Astrocyte (in vitro differentiated cells and primary cell): Measurements from ENCODE around the gene PRKCB. TPM values are rescaled to one million over a fixed set of nuclear protein-coding genes. Genes with fewer than 3 reads are reported as not detected.

Experiments
- DNase-seq: peaks from one replicate; pipeline ENCODE4 v3.0.0-alpha.2; 2010; ENCODE audit warnings: low read depth
- FAIRE-seq: peaks from 2 replicates; lab custom pipeline; 2011; peaks lifted over from hg19 to GRCh38; lab: Jason Lieb, UNC
- H2AFZ ChIP-seq: 2 replicates; pipeline ENCODE4 v1.6.0; 2012; ENCODE audit warnings: low read depth, low read length, inconsistent platforms
- H3K27ac ChIP-seq: 2 replicates; pipeline ENCODE4 v1.5.1; 2011; ENCODE audit warnings: low read depth, low read length, inconsistent platforms
- H3K27me3 ChIP-seq: 2 replicates; pipeline ENCODE4 v1.6.0; 2011; ENCODE audit warnings: low read length, inconsistent platforms; ENCODE audit not compliant: insufficient read depth
- H3K36me3 ChIP-seq: 2 replicates; pipeline ENCODE4 v1.5.1; 2011; ENCODE audit warnings: low read length, inconsistent platforms; ENCODE audit not compliant: insufficient read depth
- H3K4me1 ChIP-seq: 2 replicates; pipeline ENCODE4 v1.5.1; 2011; ENCODE audit warnings: low read length, inconsistent platforms; ENCODE audit not compliant: insufficient read depth
- H3K4me2 ChIP-seq: 2 replicates; pipeline ENCODE4 v1.6.0; 2012; ENCODE audit warnings: low read length, inconsistent platforms
- H3K4me3 ChIP-seq: 2 replicates; pipeline ENCODE4 v1.5.1; 2011; ENCODE audit warnings: low read depth, mild to moderate bottlenecking, low read length, inconsistent platforms; ENCODE audit not compliant: insufficient read depth
- H3K79me2 ChIP-seq: 2 replicates; pipeline ENCODE4 v1.6.0; 2012; ENCODE audit warnings: mild to moderate bottlenecking, low read length, inconsistent platforms; ENCODE audit not compliant: insufficient read depth
- H3K9ac ChIP-seq: 2 replicates; pipeline ENCODE4 v1.6.0; 2012; ENCODE audit warnings: mild to moderate bottlenecking, low read length, inconsistent platforms
- H3K9me3 ChIP-seq: 2 replicates; pipeline ENCODE4 v1.5.1; 2012; ENCODE audit warnings: low read depth, mild to moderate bottlenecking, low read length, inconsistent platforms; ENCODE audit not compliant: insufficient read depth
- H4K20me1 ChIP-seq: 2 replicates; pipeline ENCODE4 v1.6.0; 2012; ENCODE audit warnings: low read length, inconsistent platforms; ENCODE audit not compliant: insufficient read depth
- H3K27ac Mint-ChIP-seq: one replicate; pipeline ENCODE4 v1.8.0; 2021; ENCODE audit warnings: mild to moderate bottlenecking, mixed read lengths; ENCODE audit not compliant: unreplicated experiment
- H3K27me3 Mint-ChIP-seq: one replicate; pipeline ENCODE4 v1.8.0; 2021; ENCODE audit warnings: low read depth, mixed read lengths; ENCODE audit not compliant: unreplicated experiment
- H3K36me3 Mint-ChIP-seq: one replicate; pipeline ENCODE4 v1.8.0; 2021; ENCODE audit warnings: low read depth, mixed read lengths; ENCODE audit not compliant: unreplicated experiment
- H3K4me1 Mint-ChIP-seq: one replicate; pipeline ENCODE4 v1.8.0; 2021; ENCODE audit warnings: low read depth, mixed read lengths; ENCODE audit not compliant: unreplicated experiment
- H3K4me3 Mint-ChIP-seq: one replicate; pipeline ENCODE4 v1.8.0; 2021; ENCODE audit warnings: mild to moderate bottlenecking, moderate library complexity, mixed read lengths; ENCODE audit not compliant: unreplicated experiment
- H3K9me3 Mint-ChIP-seq: one replicate; pipeline ENCODE4 v1.8.0; 2021; ENCODE audit warnings: mild to moderate bottlenecking, mixed read lengths; ENCODE audit not compliant: unreplicated experiment
- EZH2 ChIP-seq: IDR thresholded peaks from 2 replicates; pipeline ENCODE4 v1.6.1; 2012; ENCODE audit warnings: mild to moderate bottlenecking, low read length, inconsistent platforms; ENCODE audit not compliant: insufficient read depth
- total RNA-seq: library from RNA; stranded (reverse); gene quantifications from 2 replicates; pipeline ENCODE4 v1.2.1, GENCODE V29; 2021
- TF ChIP-seq, protein P1 (sequence below): IDR thresholded peaks from 2 replicates; pipeline ENCODE4 v1.5.1; 2011; ENCODE audit warnings: low read depth, mild to moderate bottlenecking, inconsistent platforms, low read length, moderate library complexity; ENCODE audit not compliant: insufficient read depth

Gene PRKCB
- total RNA-seq, 1 donor from 2014 or later = 2.5 TPM

DNA sequence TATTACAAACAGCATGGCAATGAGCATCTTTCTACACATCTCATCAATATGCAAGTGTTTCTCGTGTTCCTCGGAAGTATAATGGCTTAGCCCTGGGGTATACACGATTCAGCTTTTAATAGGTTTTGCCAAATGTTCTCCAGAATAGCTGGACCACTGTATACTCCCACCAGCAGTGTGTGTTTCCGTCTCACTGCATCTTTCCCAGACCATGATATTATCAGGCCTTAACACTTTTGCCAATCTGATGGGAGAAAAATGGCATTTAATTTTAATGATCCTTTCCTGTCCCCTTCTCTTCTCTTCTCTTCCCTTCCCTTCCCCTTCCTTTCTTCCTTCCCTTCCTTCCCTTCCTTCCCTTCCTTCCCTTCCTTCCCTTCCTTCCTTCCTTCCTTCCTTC lies 30.8 kb downstream of the PRKCB start:
- Histone ChIP-seq H4K20me1 (no peaks in the 10 kb centered on the region), H3K4me2 (no peak overlapping the region), H3K9ac (no peak overlapping the region), H3K36me3 (no peaks in the 10 kb centered on the region), H3K79me2 (no peaks in the 10 kb centered on the region), H2AFZ (no peak overlapping the region), H3K27me3 (no peaks in the 10 kb centered on the region), H3K4me1 (no peaks in the 10 kb centered on the region), H3K4me3 (no peak overlapping the region), H3K9me3 (no peaks in the 10 kb centered on the region), H3K27ac (no peak overlapping the region)
- H3K4me3 Mint-ChIP-seq = no peak overlapping the region
- DNase-seq (no peak), FAIRE-seq (no peak)
- no peak overlapping the region for H3K27ac Mint-ChIP-seq
- H3K36me3 Mint-ChIP-seq = no peaks in the 10 kb centered on the region
- peaks cover 7% of the 10 kb centered on the region for H3K27me3 Mint-ChIP-seq
- H3K4me1 Mint-ChIP-seq = no peaks in the 10 kb centered on the region
- TF ChIP-seq, protein P1, sequence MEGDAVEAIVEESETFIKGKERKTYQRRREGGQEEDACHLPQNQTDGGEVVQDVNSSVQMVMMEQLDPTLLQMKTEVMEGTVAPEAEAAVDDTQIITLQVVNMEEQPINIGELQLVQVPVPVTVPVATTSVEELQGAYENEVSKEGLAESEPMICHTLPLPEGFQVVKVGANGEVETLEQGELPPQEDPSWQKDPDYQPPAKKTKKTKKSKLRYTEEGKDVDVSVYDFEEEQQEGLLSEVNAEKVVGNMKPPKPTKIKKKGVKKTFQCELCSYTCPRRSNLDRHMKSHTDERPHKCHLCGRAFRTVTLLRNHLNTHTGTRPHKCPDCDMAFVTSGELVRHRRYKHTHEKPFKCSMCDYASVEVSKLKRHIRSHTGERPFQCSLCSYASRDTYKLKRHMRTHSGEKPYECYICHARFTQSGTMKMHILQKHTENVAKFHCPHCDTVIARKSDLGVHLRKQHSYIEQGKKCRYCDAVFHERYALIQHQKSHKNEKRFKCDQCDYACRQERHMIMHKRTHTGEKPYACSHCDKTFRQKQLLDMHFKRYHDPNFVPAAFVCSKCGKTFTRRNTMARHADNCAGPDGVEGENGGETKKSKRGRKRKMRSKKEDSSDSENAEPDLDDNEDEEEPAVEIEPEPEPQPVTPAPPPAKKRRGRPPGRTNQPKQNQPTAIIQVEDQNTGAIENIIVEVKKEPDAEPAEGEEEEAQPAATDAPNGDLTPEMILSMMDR = no peak
- no peaks in the 10 kb centered on the region for H3K9me3 Mint-ChIP-seq

DNA sequence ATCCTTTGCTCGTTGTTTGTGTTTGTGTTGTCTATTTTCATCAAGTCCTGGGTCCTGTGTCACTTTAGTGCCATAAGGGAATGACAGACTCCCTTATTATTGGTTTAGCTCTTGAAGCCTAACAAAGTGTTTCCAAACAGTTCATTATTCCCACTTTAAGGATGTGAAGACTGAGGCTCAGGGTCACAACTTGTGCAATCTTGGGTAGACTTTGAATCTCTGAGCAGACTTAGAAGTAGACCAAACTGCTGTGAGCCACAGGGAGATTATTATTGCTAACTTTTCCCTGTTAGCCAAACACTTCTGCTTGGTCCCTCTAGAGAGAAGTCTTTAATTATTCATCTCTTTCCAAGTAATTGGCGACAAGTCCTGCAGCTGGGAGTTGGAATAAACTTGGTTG lies 31.8 kb downstream of the PRKCB start:
- Histone ChIP-seq H3K36me3 (no peaks in the 10 kb centered on the region), H3K27me3 (no peaks in the 10 kb centered on the region), H3K9me3 (no peaks in the 10 kb centered on the region), H2AFZ (no peak overlapping the region), H3K4me1 (no peaks in the 10 kb centered on the region), H3K4me3 (no peak overlapping the region), H3K79me2 (no peaks in the 10 kb centered on the region), H3K4me2 (no peak overlapping the region), H3K27ac (no peak overlapping the region), H4K20me1 (no peaks in the 10 kb centered on the region), H3K9ac (no peak overlapping the region)
- DNase-seq = no peak
- H3K4me1 Mint-ChIP-seq = no peaks in the 10 kb centered on the region
- no peak overlapping the region for H3K27ac Mint-ChIP-seq
- H3K9me3 Mint-ChIP-seq = no peaks in the 10 kb centered on the region
- H3K36me3 Mint-ChIP-seq = no peaks in the 10 kb centered on the region
- H3K27me3 Mint-ChIP-seq = peaks cover 7% of the 10 kb centered on the region
- H3K4me3 Mint-ChIP-seq = no peak overlapping the region
- no peak for TF ChIP-seq EZH2
- TF ChIP-seq, protein P1 = no peak
- FAIRE-seq = no peak

DNA sequence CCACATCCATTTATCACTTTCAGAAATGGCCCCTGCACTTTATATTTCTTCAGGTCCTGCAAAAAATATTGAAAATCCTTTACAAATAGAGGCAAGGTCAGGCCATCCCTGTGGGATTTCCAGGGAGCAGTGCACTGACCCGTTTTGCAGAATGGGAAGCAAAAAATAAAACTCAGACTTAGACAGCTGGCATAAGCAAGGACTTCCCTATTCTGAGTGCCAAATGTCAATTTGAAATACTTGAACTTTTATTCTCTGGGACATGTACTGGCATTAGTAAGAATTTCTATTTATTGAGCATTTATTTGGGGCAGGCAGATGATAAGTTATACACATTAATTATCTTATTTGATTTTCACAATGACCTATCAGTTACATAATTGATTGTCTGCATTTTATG lies 32.4 kb downstream of the PRKCB start:
- TF ChIP-seq, protein P1 = no peak
- TF ChIP-seq EZH2 = no peak
- H2AFZ ChIP-seq = no peak overlapping the region
- Mint-ChIP-seq H3K4me1 (no peaks in the 10 kb centered on the region), H3K27me3 (peaks cover 7% of the 10 kb centered on the region), H3K27ac (no peak overlapping the region), H3K36me3 (no peaks in the 10 kb centered on the region), H3K9me3 (no peaks in the 10 kb centered on the region), H3K4me3 (no peak overlapping the region)
- H3K27me3 ChIP-seq = no peaks in the 10 kb centered on the region
- H3K9ac ChIP-seq = no peak overlapping the region
- no peak overlapping the region for H3K4me2 ChIP-seq
- FAIRE-seq (no peak), DNase-seq (no peak)
- no peak overlapping the region for H3K27ac ChIP-seq
- H3K4me3 ChIP-seq = no peak overlapping the region
- no peaks in the 10 kb centered on the region for H3K79me2 ChIP-seq
- no peaks in the 10 kb centered on the region for H3K36me3 ChIP-seq
- no peaks in the 10 kb centered on the region for H3K9me3 ChIP-seq
- no peaks in the 10 kb centered on the region for H4K20me1 ChIP-seq
- H3K4me1 ChIP-seq = no peaks in the 10 kb centered on the region
